ENCODE measurements around the gene PTGFRN.
"Not testable (repeated sequence)": the region's sequence is repeated elsewhere in the genome, so short reads cannot be mapped to it uniquely, and the experiment has no call there.

DNA sequence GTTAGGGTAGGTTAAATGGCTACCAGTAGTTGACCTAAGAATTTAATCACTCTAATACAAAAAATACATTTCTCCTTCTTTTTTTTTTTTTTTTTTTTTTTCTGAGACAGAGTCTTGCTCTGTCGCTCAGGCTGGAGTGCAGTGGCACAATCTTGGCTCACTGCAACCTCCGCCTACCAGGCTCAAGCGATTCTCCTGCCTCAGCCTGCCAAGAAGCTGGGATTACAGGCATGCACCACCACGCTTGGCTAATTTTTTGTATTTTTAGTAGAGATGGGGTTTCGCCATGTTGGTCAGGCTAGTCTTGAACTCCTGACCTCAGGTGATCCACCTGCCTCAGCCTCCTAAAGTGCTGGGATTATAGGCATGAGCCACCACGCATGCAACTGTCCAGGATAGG lies 33.8 kb upstream of the PTGFRN start:
- TF ChIP-seq CTBP1 (IDR thresholded peaks at IDR 0.05; ENCODE audit: borderline replicate concordance); SP1 (IDR thresholded peaks at IDR 0.05); L3MBTL2 (conservative IDR thresholded peaks at IDR 0.05); FOXK2 (IDR thresholded peaks at IDR 0.05); FOXM1 (IDR thresholded peaks at IDR 0.05; ENCODE audit: borderline replicate concordance): not testable (repeated sequence)
- TF ChIP-seq, protein P1, sequence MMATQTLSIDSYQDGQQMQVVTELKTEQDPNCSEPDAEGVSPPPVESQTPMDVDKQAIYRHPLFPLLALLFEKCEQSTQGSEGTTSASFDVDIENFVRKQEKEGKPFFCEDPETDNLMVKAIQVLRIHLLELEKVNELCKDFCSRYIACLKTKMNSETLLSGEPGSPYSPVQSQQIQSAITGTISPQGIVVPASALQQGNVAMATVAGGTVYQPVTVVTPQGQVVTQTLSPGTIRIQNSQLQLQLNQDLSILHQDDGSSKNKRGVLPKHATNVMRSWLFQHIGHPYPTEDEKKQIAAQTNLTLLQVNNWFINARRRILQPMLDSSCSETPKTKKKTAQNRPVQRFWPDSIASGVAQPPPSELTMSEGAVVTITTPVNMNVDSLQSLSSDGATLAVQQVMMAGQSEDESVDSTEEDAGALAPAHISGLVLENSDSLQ (IDR thresholded peaks at IDR 0.05), result not testable (repeated sequence)

Measured in HEK293T (cell line).